ENCODE measurements around the gene MOGAT2. TPM values are rescaled to one million over a fixed set of nuclear protein-coding genes. Genes with fewer than 3 reads are reported as not detected.

Gene MOGAT2
- total and polyA plus RNA-seq, 2 of the 4 experiments (the other 2 are of a cell fraction): not detected

GRCh38 chr11:75777461-75778110 lies 59.9 kb downstream of the MOGAT2 start:
- H3K4me3 ChIP-seq (ENCODE audit: insufficient read depth, low read depth, low read length): no peak overlapping the region
- no peak overlapping the region for H3K18ac ChIP-seq (ENCODE audit: low read depth, low read length)
- H4K91ac ChIP-seq (ENCODE audit: insufficient read depth, low read depth, low read length): no peak overlapping the region
- peaks cover 15% of the 10 kb centered on the region; the same call in 1 of the 2 replicates for H3K27me3 ChIP-seq (ENCODE audit: control insufficient read depth, insufficient read depth, low read length)
- H2AK5ac ChIP-seq (ENCODE audit: low read depth, low read length): no peak overlapping the region
- no peaks in the 10 kb centered on the region for H3K9me1 ChIP-seq (ENCODE audit: insufficient read depth, low read length)
- no peaks in the 10 kb centered on the region for H3K79me1 ChIP-seq (ENCODE audit: low read depth in 1 of 2, low read length in 2 of 2)
- H3K14ac ChIP-seq (replicated peaks; ENCODE audit: low read depth, low read length): no peak overlapping the region
- H2BK120ac ChIP-seq (ENCODE audit: low read depth, low read length): no peak overlapping the region
- no peaks in the 10 kb centered on the region for H3K9me3 ChIP-seq (ENCODE audit: control insufficient read depth, insufficient read depth, low read length)
- no peak overlapping the region for H2BK20ac ChIP-seq (ENCODE audit: low read depth, low read length)
- no peak overlapping the region for H3K23ac ChIP-seq (ENCODE audit: low read depth, low read length)
- POLR2A ChIA-PET (ENCODE audit: unreplicated experiment): no interaction called here
- peak overlapping the region; percentile 45 for H2AK9ac ChIP-seq (replicated peaks; ENCODE audit: low read depth, low read length, poor library complexity)
- peak overlapping the region; percentile 26 for H2AFZ ChIP-seq (replicated peaks; ENCODE audit: low read length, poor library complexity)
- no peaks in the 10 kb centered on the region for H4K20me1 ChIP-seq (ENCODE audit: insufficient read depth, low read length)
- DNase-seq: no peak
- H2BK5ac ChIP-seq (ENCODE audit: low read depth, low read length, poor library complexity, severe bottlenecking): no peak overlapping the region
- in situ Hi-C loops (cut with MboI; ENCODE audit: low sequenced_read_pairs): no loop called here
- no peak overlapping the region for H3K56ac ChIP-seq (ENCODE audit: extremely low read depth, insufficient read depth, low read length)
- ATAC-seq (ENCODE audit: low read depth): no peak
- TF ChIP-seq RCOR1 (IDR thresholded peaks at IDR 0.05; ENCODE audit: insufficient replicate concordance, low read length): no peak
- TF ChIP-seq FOS (IDR thresholded peaks at IDR 0.05; ENCODE audit: low read depth, low read length): no peak
- TF ChIP-seq MAZ (IDR thresholded peaks at IDR 0.05; ENCODE audit: borderline replicate concordance, low read depth, low read length): no peak
- no peak for TF ChIP-seq CHD1 (IDR thresholded peaks at IDR 0.05; ENCODE audit: low read depth, low read length)
- TF ChIP-seq, protein P1, sequence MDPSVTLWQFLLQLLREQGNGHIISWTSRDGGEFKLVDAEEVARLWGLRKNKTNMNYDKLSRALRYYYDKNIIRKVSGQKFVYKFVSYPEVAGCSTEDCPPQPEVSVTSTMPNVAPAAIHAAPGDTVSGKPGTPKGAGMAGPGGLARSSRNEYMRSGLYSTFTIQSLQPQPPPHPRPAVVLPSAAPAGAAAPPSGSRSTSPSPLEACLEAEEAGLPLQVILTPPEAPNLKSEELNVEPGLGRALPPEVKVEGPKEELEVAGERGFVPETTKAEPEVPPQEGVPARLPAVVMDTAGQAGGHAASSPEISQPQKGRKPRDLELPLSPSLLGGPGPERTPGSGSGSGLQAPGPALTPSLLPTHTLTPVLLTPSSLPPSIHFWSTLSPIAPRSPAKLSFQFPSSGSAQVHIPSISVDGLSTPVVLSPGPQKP (IDR thresholded peaks at IDR 0.05; ENCODE audit: borderline replicate concordance, low read depth, low read length): no peak
- no peak for TF ChIP-seq CTCF (conservative IDR thresholded peaks at IDR 0.05; ENCODE audit: low read depth, low read length)
- TF ChIP-seq CEBPB (IDR thresholded peaks at IDR 0.05; ENCODE audit: low read depth, low read length): no peak
- no peak for TF ChIP-seq RFX5 (IDR thresholded peaks at IDR 0.05; ENCODE audit: low read depth, low read length)
- TF ChIP-seq NFE2L2 (IDR thresholded peaks at IDR 0.05; ENCODE audit: low read depth, low read length): no peak
- no peak for TF ChIP-seq BHLHE40 (IDR thresholded peaks at IDR 0.05; ENCODE audit: low read depth, low read length)
- no peak for TF ChIP-seq MAFK (IDR thresholded peaks at IDR 0.05; ENCODE audit: low read depth, low read length)
- no peak for TF ChIP-seq MXI1 (IDR thresholded peaks at IDR 0.05; ENCODE audit: borderline replicate concordance, low read depth, low read length)
- no peak overlapping the region for H4K8ac ChIP-seq (ENCODE audit: low read depth in 2 of 2, low read length in 2 of 2)
- H3K4me2 ChIP-seq (ENCODE audit: low read depth, low read length): no peak overlapping the region
- no TSS peak for BruUV-seq (replicated peaks)
- no peak overlapping the region for H3K27ac ChIP-seq (ENCODE audit: insufficient read depth, low read length)
- CTCF ChIA-PET: no interaction called here
- no peak overlapping the region for H2BK15ac ChIP-seq (ENCODE audit: low read depth, low read length)
- intact Hi-C loops (cut with micrococcal nuclease): no loop called here
- dilution Hi-C loops (cut with HindIII; ENCODE audit: low sequenced_read_pairs, unreplicated experiment): no loop called here
- no peak overlapping the region for H3K4ac ChIP-seq (ENCODE audit: low read depth, low read length)
- H3K9ac ChIP-seq (ENCODE audit: low read depth, low read length): no peak overlapping the region
- H3K36me3 ChIP-seq (ENCODE audit: control insufficient read depth, insufficient read depth, low read length): no peaks in the 10 kb centered on the region
- H3K4me1 ChIP-seq (ENCODE audit: control insufficient read depth, insufficient read depth, low read length): no peaks in the 10 kb centered on the region
- H4K5ac ChIP-seq (ENCODE audit: low read depth, low read length): no peak overlapping the region
- WGBS, 2 experiments (ENCODE audit: extremely low coverage in 2 of 2, insufficient read length in 1 of 2): 100% methylated on average over 1 of the region's 13 CpGs; no CpG with 5 or more reads in 1 of the 2 experiments
